CD4-positive, CD25-positive, alpha-beta regulatory T cell (primary cell): Measurements from ENCODE around the gene NTN1. TPM values are rescaled to one million over a fixed set of nuclear protein-coding genes. Genes with fewer than 3 reads are reported as not detected.

Source experiments
- ATAC-seq, 2 donors: fragments of 150-1000 bp; cut with Tn5 transposase; one replicate each; pipeline ENCODE4 v1.10.0; 2021; ENCODE audit warnings: low read depth in 2 of 2, moderate number of reproducible peaks in 2 of 2, moderate library complexity in 1 of 2
- DNase-seq, 3 donors: peaks; one replicate each; pipeline versions ENCODE4 v3.0.0 to v3.0.0-alpha.2; 2012 to 2022; ENCODE audit warnings: mixed read lengths in 1 of 3
- H3K27ac ChIP-seq: one replicate; pipeline ENCODE4 v1.7.0; 2013; ENCODE audit warnings: mild to moderate bottlenecking, low read length; ENCODE audit not compliant: insufficient read depth, poor library complexity, severe bottlenecking
- H3K27me3 ChIP-seq: one replicate; pipeline ENCODE4 v1.7.0; 2013; ENCODE audit warnings: low read length; ENCODE audit not compliant: control insufficient read depth, insufficient read depth
- H3K36me3 ChIP-seq: one replicate; pipeline ENCODE4 v1.7.0; 2013; ENCODE audit warnings: mild to moderate bottlenecking, low read length, moderate library complexity; ENCODE audit not compliant: control insufficient read depth, insufficient read depth
- H3K4me1 ChIP-seq: 2 replicates; pipeline ENCODE4 v1.7.0; 2013; ENCODE audit warnings: mild to moderate bottlenecking, low read length; ENCODE audit not compliant: insufficient read depth, control insufficient read depth, poor library complexity, severe bottlenecking
- H3K4me3 ChIP-seq: one replicate; pipeline ENCODE4 v1.7.0; 2013; ENCODE audit warnings: low read depth, mild to moderate bottlenecking, low read length, moderate library complexity
- H3K9me3 ChIP-seq, 2 experiments: 1 replicate in 1 of 2; 2 replicates in 1 of 2; pipeline ENCODE4 v1.7.0; 2013; ENCODE audit warnings: low read length in 2 of 2, mild to moderate bottlenecking in 1 of 2, moderate library complexity in 1 of 2; ENCODE audit not compliant: control insufficient read depth in 2 of 2
- H3K27ac Mint-ChIP-seq, 3 donors: one replicate each; pipeline ENCODE4 v1.8.0; 2020 to 2022; ENCODE audit warnings: mild to moderate bottlenecking in 3 of 3, mixed read lengths in 3 of 3, moderate library complexity in 2 of 3
- H3K27me3 Mint-ChIP-seq: one replicate; pipeline ENCODE4 v1.8.0; 2022; ENCODE audit warnings: mild to moderate bottlenecking, mixed read lengths
- H3K36me3 Mint-ChIP-seq: one replicate; pipeline ENCODE4 v1.8.0; 2020; ENCODE audit warnings: mixed read lengths
- H3K4me1 Mint-ChIP-seq, 4 donors: one replicate each; pipeline ENCODE4 v1.8.0; 2020 to 2022; ENCODE audit warnings: mixed read lengths in 4 of 4, mild to moderate bottlenecking in 1 of 4
- H3K4me3 Mint-ChIP-seq, 4 donors: one replicate each; pipeline ENCODE4 v1.8.0; 2020 to 2022; ENCODE audit warnings: mild to moderate bottlenecking in 4 of 4, mixed read lengths in 4 of 4, moderate library complexity in 3 of 4
- H3K9me3 Mint-ChIP-seq, 7 donors: one replicate each; pipeline ENCODE4 v1.8.0; 2020 to 2022; ENCODE audit warnings: mixed read lengths in 7 of 7, mild to moderate bottlenecking in 3 of 7, moderate library complexity in 2 of 7
- polyA plus RNA-seq, 4 donors: library from polyadenylated mRNA; unstranded; fragments of 300-500 nt; fragmentation: Illumina TruSeq; gene quantifications; one replicate each; pipeline ENCODE4 v1.2.3, GENCODE V29; 2021
- total RNA-seq: library from RNA; stranded (reverse); gene quantifications from one replicate; pipeline ENCODE4 v1.2.3, GENCODE V29; 2022

Gene NTN1
- total and polyA plus RNA-seq, 5 donors from 2014 or later, result 0.03 TPM; not detected in 4

DNA sequence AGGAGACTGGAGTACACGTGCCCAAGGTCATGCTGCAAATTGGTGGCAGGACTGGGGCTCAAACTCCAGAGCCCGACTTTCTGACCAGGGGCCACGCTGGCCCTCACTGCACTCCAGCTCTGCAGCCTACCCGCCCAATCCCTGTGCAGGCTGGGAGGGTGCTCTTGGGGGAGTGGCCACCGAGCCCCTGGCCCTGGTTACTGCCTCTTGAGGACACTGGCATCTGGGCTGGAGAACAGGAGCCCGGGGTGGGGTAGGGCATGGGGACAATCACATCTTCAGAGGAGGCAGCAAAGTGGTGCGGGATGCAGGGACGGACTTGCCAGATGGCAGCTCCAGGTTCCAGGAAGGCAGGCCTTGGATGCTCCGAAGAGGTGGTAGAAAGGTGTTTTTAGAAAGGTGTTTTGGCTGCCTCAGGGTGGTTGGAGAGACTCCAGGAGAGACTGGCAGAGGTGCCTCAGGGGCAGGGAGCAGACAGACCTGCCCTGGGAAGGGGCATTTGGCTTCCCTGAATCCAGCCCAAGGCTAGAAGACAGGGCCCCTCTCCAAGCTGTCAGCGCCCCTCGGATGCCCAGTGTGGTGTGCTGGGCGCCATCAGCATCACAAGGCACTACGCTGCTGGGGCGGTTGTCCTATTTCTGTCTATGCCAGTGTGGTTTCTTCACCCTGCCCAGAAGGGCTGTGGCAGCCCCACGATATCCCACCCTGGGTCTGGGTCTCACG lies 220.6 kb downstream of the NTN1 start:
- H3K4me3 ChIP-seq, result no peak overlapping the region
- no peaks in the 10 kb centered on the region for H3K36me3 ChIP-seq
- H3K4me1 Mint-ChIP-seq, result peaks cover 0 to 24% (median 3%) of the 10 kb centered on the region in 4 donors
- DNase-seq (no peak), ATAC-seq (no peak)
- H3K27ac ChIP-seq, result no peak overlapping the region
- peaks cover 3% of the 10 kb centered on the region for H3K36me3 Mint-ChIP-seq
- H3K27me3 Mint-ChIP-seq, result peaks cover 4% of the 10 kb centered on the region
- H3K27me3 ChIP-seq, result no peaks in the 10 kb centered on the region
- peak overlapping the region; percentile 56 to 80 (median 74) for H3K4me3 Mint-ChIP-seq
- no peaks in the 10 kb centered on the region for H3K9me3 ChIP-seq
- H3K27ac Mint-ChIP-seq, result peak overlapping the region in 1 of 3 donors; percentile 31
- peaks cover 11% of the 10 kb centered on the region for H3K4me1 ChIP-seq
- no peaks in the 10 kb centered on the region for H3K9me3 Mint-ChIP-seq

DNA sequence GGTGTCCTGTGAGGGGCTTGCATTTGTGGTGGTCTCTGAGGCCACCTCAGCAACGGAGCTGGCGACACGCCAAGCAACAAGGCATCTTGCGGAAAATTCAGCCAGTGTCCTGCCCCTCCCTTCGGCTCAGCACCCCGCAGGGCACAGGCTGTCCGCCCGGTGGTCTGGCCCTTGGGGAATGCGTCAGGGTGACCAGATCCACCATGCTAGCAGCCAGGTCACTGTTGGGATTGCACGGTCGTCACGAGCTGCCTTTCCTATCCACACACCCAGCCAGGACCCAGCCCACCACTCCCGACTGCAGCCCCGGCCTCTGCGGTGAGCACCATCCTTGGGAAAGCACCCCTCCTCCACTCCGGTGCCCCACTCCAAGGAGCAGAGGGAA lies 221.2 kb downstream of the NTN1 start:
- Histone ChIP-seq H3K27ac (no peak overlapping the region), H3K4me1 (peaks cover 11% of the 10 kb centered on the region), H3K9me3 (no peaks in the 10 kb centered on the region), H3K4me3 (no peak overlapping the region), H3K27me3 (no peaks in the 10 kb centered on the region), H3K36me3 (no peaks in the 10 kb centered on the region)
- Mint-ChIP-seq H3K4me3 (peak overlapping the region in 1 of 4 donors; percentile 79), H3K27me3 (peaks cover 3% of the 10 kb centered on the region), H3K27ac (no peak overlapping the region), H3K4me1 (peaks cover 0 to 24% (median 3%) of the 10 kb centered on the region in 4 donors), H3K36me3 (peaks cover 3% of the 10 kb centered on the region), H3K9me3 (no peaks in the 10 kb centered on the region)
- no peak for DNase-seq
- no peak for ATAC-seq

DNA sequence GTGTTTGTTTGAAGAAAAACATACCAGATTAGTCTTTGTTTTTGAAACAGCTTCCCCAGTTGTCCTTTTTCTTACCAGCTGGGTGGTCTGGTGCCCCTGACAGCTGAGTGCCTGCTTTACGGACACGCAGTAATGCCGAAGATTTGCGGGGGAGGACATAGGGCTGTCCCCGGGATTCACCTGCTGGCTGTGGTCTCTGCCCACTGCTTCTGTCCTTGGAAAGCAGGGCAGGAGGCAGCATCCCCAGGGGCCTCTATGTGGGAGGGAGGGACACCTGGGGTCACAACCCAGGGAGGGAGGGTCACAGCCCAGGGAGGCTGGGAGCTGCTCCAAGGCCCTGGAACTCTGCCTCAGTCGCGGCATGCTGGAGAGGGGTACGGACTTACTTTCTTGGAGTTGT lies 221.7 kb downstream of the NTN1 start:
- Histone ChIP-seq H3K27ac (no peak overlapping the region), H3K4me1 (peaks cover 11% of the 10 kb centered on the region), H3K36me3 (no peaks in the 10 kb centered on the region), H3K9me3 (no peaks in the 10 kb centered on the region), H3K4me3 (no peak overlapping the region), H3K27me3 (no peaks in the 10 kb centered on the region)
- peaks cover 3% of the 10 kb centered on the region for H3K36me3 Mint-ChIP-seq
- peaks cover 0 to 24% (median 3%) of the 10 kb centered on the region in 4 donors for H3K4me1 Mint-ChIP-seq
- no peak for ATAC-seq
- H3K27me3 Mint-ChIP-seq, result no peaks in the 10 kb centered on the region
- no peak for DNase-seq
- no peak overlapping the region for H3K27ac Mint-ChIP-seq
- no peak overlapping the region for H3K4me3 Mint-ChIP-seq
- no peaks in the 10 kb centered on the region for H3K9me3 Mint-ChIP-seq

DNA sequence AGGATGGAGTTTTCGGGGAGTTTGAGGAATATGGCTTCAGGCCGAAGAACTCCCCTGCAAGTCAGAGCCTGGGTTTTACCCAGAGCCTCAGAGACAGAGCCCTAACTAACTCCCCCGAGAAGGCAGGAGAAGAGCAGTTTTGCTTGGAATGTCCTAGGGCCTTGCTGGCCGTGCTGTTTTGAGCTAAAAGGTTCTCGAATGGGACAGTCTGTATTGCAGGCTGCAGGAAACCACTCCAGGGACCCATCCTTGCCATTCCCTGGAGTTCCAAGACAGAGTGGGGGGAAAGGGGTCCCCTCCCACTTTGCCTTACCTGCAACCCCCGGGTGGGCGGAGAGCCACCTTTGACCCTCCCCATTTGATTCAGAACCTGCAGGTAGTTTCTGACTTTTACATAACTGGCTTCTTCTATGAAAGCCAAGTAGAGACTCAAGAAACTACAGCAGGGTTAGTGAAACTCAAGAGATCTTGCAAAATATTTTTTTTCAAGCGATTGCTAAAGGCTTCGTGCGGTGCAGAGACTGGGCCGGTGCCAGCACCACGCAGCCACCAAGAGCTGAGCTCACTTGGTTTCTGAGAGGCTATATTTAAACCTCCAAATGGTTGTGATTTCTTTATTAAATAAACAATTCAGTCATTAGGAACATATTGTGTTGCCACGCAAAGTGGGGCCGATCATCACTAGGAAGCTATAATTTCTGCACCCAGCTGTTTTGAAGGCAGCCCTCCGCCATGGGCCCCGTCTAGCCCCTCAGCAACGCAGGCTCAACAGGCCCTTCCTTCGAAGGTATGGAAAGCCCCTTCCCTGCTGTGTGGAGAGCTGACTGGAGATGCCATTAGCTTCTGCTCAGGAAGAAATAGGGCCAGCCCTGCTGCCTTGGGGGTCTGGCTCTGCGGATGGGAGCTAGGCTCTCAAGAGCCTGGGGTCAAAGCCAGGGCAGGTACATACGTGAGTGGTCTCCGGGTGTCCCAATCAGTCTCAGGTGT lies 223.0 kb downstream of the NTN1 start:
- Histone ChIP-seq H3K27ac (no peak overlapping the region), H3K4me1 (peaks cover 7% of the 10 kb centered on the region), H3K9me3 (no peaks in the 10 kb centered on the region), H3K4me3 (no peak overlapping the region), H3K27me3 (no peaks in the 10 kb centered on the region), H3K36me3 (peaks cover 2% of the 10 kb centered on the region)
- peaks cover 0 to 17% (median 3%) of the 10 kb centered on the region in 4 donors for H3K4me1 Mint-ChIP-seq
- H3K27me3 Mint-ChIP-seq, result no peaks in the 10 kb centered on the region
- no peak overlapping the region for H3K27ac Mint-ChIP-seq
- ATAC-seq, result no peak
- H3K36me3 Mint-ChIP-seq, result peaks cover 7% of the 10 kb centered on the region
- H3K9me3 Mint-ChIP-seq, result no peaks in the 10 kb centered on the region
- H3K4me3 Mint-ChIP-seq, result peak overlapping the region in 1 of 4 donors; percentile 36
- DNase-seq, result no peak

DNA sequence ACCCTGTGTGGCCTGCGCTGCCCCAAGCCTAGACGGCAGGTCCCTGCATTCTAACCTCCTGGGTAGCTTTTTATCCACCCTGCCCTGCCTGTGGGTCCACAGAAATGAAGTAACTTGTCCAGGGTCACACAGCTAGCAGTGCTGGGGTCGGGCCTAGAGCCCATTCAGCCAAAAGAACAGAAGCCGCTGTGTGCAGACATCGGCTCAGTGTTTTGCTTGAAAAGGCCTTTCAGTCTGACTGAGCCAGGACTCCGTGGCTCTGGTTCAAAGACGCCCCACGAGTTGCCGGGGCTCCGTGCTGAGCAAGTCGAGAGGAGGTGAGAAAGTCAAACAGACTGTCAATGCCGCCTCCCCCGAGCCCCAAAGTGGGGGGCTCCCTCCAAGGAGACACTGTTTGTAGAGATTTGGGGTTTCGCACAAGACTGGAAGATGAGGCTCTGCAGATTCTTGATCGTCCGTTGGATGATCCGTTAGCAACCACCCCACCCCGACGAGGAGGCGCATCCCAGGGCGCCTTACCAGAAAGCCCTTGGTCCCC lies 226.2 kb downstream of the NTN1 start:
- Histone ChIP-seq H3K27me3 (no peaks in the 10 kb centered on the region), H3K4me3 (no peak overlapping the region), H3K4me1 (no peaks in the 10 kb centered on the region), H3K36me3 (peaks cover 2% of the 10 kb centered on the region), H3K9me3 (no peaks in the 10 kb centered on the region), H3K27ac (no peak overlapping the region)
- H3K27me3 Mint-ChIP-seq, result no peaks in the 10 kb centered on the region
- DNase-seq (no peak), ATAC-seq (no peak)
- H3K9me3 Mint-ChIP-seq, result no peaks in the 10 kb centered on the region
- no peak overlapping the region for H3K27ac Mint-ChIP-seq
- no peak overlapping the region for H3K4me3 Mint-ChIP-seq
- H3K36me3 Mint-ChIP-seq, result peaks cover 12% of the 10 kb centered on the region
- peaks cover 0 to 2% (median under 1%) of the 10 kb centered on the region in 4 donors for H3K4me1 Mint-ChIP-seq

DNA sequence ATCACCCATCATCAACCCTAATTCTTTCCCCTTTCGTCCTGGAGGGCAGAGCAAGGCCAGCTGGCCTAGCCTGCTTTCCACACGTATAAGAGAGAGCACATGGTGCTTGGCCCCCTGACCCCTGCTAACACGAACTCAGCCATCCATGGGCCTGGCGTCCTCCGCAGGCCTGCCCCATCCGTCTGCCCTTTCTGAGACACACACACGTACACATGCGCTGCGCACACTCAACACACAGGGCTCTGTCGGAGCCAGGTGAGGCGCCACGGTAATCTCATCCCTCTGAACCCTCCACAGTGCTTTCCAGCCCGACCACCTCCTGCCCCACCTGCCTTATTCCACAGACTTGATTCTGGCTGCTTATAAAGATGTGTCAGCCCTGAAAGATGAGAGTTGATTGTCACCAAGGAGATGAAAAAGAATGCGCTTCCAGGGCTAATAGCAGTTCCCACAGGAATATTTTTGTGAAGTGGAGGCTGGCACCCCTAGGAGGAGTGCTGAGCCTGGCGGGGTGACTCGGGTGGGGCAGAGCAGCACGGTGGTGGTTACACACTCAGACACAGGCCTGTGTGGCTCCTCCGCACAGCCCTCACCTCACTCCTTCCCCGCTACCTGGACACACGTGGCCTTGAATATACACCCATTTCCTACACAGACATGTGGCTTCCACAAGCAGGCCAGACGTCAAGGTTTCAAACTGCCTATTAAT lies 228.1 kb downstream of the NTN1 start:
- Mint-ChIP-seq H3K4me3 (no peak overlapping the region), H3K4me1 (peaks cover 0 to 12% (median 10%) of the 10 kb centered on the region in 4 donors), H3K27me3 (no peaks in the 10 kb centered on the region), H3K9me3 (no peaks in the 10 kb centered on the region), H3K36me3 (peaks cover 24% of the 10 kb centered on the region), H3K27ac (peak overlapping the region in 1 of 3 donors; percentile 88)
- no peaks in the 10 kb centered on the region for H3K9me3 ChIP-seq
- no peak overlapping the region for H3K27ac ChIP-seq
- peaks cover 5% of the 10 kb centered on the region for H3K4me1 ChIP-seq
- no peak overlapping the region for H3K4me3 ChIP-seq
- H3K27me3 ChIP-seq, result no peaks in the 10 kb centered on the region
- H3K36me3 ChIP-seq, result peaks cover 2% of the 10 kb centered on the region
- DNase-seq (no peak), ATAC-seq (no peak)

DNA sequence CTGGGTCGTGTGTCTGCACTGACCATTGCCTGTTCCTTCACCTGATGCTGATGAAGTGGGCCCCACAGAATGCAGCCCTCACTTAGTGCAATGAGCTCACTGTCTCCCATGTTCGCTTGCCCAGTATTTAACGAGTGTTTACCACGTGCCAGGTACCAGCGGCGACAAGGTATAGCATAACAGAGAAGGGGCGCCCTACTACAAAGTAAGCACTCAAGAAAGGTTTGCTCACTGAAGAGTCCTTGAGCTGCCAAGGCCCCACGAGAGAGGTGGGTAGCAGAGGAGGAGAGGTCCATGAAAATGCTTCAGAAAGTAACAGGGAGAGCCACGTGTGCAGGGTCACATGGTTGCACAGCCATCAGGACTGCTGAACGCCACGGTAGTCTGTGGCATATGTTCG lies 230.0 kb downstream of the NTN1 start:
- peaks cover 5% of the 10 kb centered on the region for H3K4me1 ChIP-seq
- ATAC-seq (no peak), DNase-seq (no peak)
- H3K9me3 ChIP-seq, result no peaks in the 10 kb centered on the region
- H3K27me3 ChIP-seq, result no peaks in the 10 kb centered on the region
- Mint-ChIP-seq H3K27me3 (no peaks in the 10 kb centered on the region), H3K4me1 (peaks cover 0 to 12% (median 10%) of the 10 kb centered on the region in 4 donors), H3K27ac (peak overlapping the region in 1 of 3 donors; percentile 49), H3K4me3 (no peak overlapping the region), H3K36me3 (peaks cover 26% of the 10 kb centered on the region), H3K9me3 (no peaks in the 10 kb centered on the region)
- no peak overlapping the region for H3K4me3 ChIP-seq
- H3K36me3 ChIP-seq, result peaks cover 2% of the 10 kb centered on the region
- H3K27ac ChIP-seq, result no peak overlapping the region
